NB4 (cell line): ENCODE measurements around the gene TIFAB.

Experiments used
- CTCF ChIP-seq: IDR thresholded peaks from one replicate; pipeline ENCODE4 v1.5.1; 2012; ENCODE audit warnings: low read depth, low read length
- MAX ChIP-seq: IDR thresholded peaks from 2 replicates; pipeline ENCODE4 v1.6.1; 2011; ENCODE audit warnings: low read depth, low read length
- MYC ChIP-seq: IDR thresholded peaks from 2 replicates; pipeline ENCODE4 v1.6.1; 2011; ENCODE audit warnings: low read depth, low read length
- POLR2A ChIP-seq: IDR thresholded peaks from 2 replicates; pipeline ENCODE4 v1.6.1; 2011; ENCODE audit warnings: mild to moderate bottlenecking; ENCODE audit not compliant: insufficient read length; ENCODE audit errors: extremely low read depth

- TF ChIP-seq CTCF (peak; percentile 92), MAX (peak; percentile 29; the same call in 1 of the 2 replicates), POLR2A (no peak), MYC (0 out of 2 replicates have a peak, but pooled peaks have one; percentile 24)
These were observed 5.4 kb upstream of the TIFAB start for GRCh38 chr5:135457424-135458071.
